OCI-LY3 (cell line): ENCODE measurements around the gene MTMR2.

Source experiments
- H2AFZ ChIP-seq: fragments of 200-600, 300-600 bp; shearing (Covaris generic); 2 replicates; pipeline ENCODE4 v1.6.0; 2014; ENCODE audit warnings: antibody characterized with exemption, low read depth, low read length
- H3K27ac ChIP-seq: fragments of 200-600, 300-600 bp; sonication (generic); 2 replicates; pipeline ENCODE4 v1.5.1; 2014; ENCODE audit warnings: mild to moderate bottlenecking, low read length, moderate library complexity, mixed read lengths
- H3K27me3 ChIP-seq: fragments of 200-600, 300-600 bp; sonication (generic); 2 replicates; pipeline ENCODE4 v1.6.1; 2014; ENCODE audit warnings: low read depth, low read length, mixed read lengths
- H3K36me3 ChIP-seq: fragments of 200-600, 300-600 bp; sonication (generic); replicated peaks from 2 replicates; pipeline ENCODE3; 2014; ENCODE audit warnings: low read depth, low read length, mixed read lengths
- H3K4me1 ChIP-seq: fragments of 300-600, 200-600 bp; sonication (generic); 2 replicates; pipeline ENCODE4 v1.6.1; 2014; ENCODE audit warnings: low read length, mixed read lengths
- H3K4me2 ChIP-seq: fragments of 200-600, 300-600 bp; sonication (generic); 2 replicates; pipeline ENCODE4 v1.6.1; 2014; ENCODE audit warnings: low read length, mixed read lengths
- H3K4me3 ChIP-seq: fragments of 300-600, 200-600 bp; sonication (generic); 2 replicates; pipeline ENCODE4 v1.5.1; 2014; ENCODE audit warnings: antibody characterized with exemption, mild to moderate bottlenecking, low read length, moderate library complexity
- H3K79me2 ChIP-seq: fragments of 300-600, 200-600 bp; shearing (Covaris generic); 2 replicates; pipeline ENCODE4 v1.6.1; 2014; ENCODE audit warnings: mild to moderate bottlenecking, low read length, mixed read lengths
- H3K9ac ChIP-seq: fragments of 300-600, 200-600 bp; shearing (Covaris generic); 2 replicates; pipeline ENCODE4 v1.6.0; 2014; ENCODE audit warnings: mild to moderate bottlenecking, low read length, moderate library complexity
- H3K9me3 ChIP-seq: fragments of 200-600, 300-600 bp; shearing (Covaris generic); 2 replicates; pipeline ENCODE4 v1.6.1; 2014; ENCODE audit warnings: low read length, mixed read lengths; ENCODE audit not compliant: insufficient read depth
- H4K20me1 ChIP-seq: fragments of 200-600, 300-600 bp; sonication (generic); 2 replicates; pipeline ENCODE4 v1.6.1; 2016; ENCODE audit warnings: low read length, mixed read lengths; ENCODE audit not compliant: insufficient read depth
- CTCF ChIP-seq: fragments of 200-600, 300-600 bp; sonication (generic); IDR thresholded peaks from 2 replicates; pipeline ENCODE4 v1.5.1; 2014; ENCODE audit warnings: antibody characterized with exemption, low read length, low read depth
- EZH2phosphoT487 ChIP-seq: fragments of 200-600 bp; shearing (Covaris generic); IDR thresholded peaks from 2 replicates; pipeline ENCODE4 v1.6.1; 2018; ENCODE audit warnings: antibody characterized with exemption, mixed run types, low read depth

MTMR2 gene

GRCh38 chr11:95924414-95924760 is 480 bp upstream of the MTMR2 start:
- H3K4me1 ChIP-seq = peaks cover 11% of the 10 kb centered on the region
- H2AFZ ChIP-seq = peak overlapping the region; percentile 91
- TF ChIP-seq EZH2phosphoT487 (no peak), CTCF (no peak)
- peak overlapping the region; percentile 31; the same call in 1 of the 2 replicates for H3K27ac ChIP-seq
- H3K79me2 ChIP-seq = peaks cover 31% of the 10 kb centered on the region
- no peaks in the 10 kb centered on the region for H3K36me3 ChIP-seq
- H4K20me1 ChIP-seq = no peaks in the 10 kb centered on the region
- peak overlapping the region; percentile 97 for H3K9ac ChIP-seq
- H3K4me3 ChIP-seq = peak overlapping the region; percentile 100
- H3K9me3 ChIP-seq = no peaks in the 10 kb centered on the region
- no peaks in the 10 kb centered on the region for H3K27me3 ChIP-seq
- peak overlapping the region; percentile 87 for H3K4me2 ChIP-seq

- H3K9ac ChIP-seq = peak overlapping the region; percentile 97
- peaks cover 37% of the 10 kb centered on the region for H3K79me2 ChIP-seq
- peak overlapping the region; percentile 100 for H3K4me3 ChIP-seq
- no peaks in the 10 kb centered on the region for H3K36me3 ChIP-seq
- H4K20me1 ChIP-seq = no peaks in the 10 kb centered on the region
- H3K4me1 ChIP-seq = peaks cover 11% of the 10 kb centered on the region
- H3K27ac ChIP-seq = 0 out of 2 replicates have a peak overlapping the region, but pooled peaks have one; percentile 31
- peak overlapping the region; percentile 91 for H2AFZ ChIP-seq
- TF ChIP-seq CTCF (no peak), EZH2phosphoT487 (no peak)
- no peaks in the 10 kb centered on the region for H3K27me3 ChIP-seq
- peak overlapping the region; percentile 81 for H3K4me2 ChIP-seq
- H3K9me3 ChIP-seq = no peaks in the 10 kb centered on the region
Observed at GRCh38 chr11:95923439-95923727, 524 bp downstream of the MTMR2 start.

- H3K9me3 ChIP-seq = no peaks in the 10 kb centered on the region
- no peak overlapping the region for H3K27ac ChIP-seq
- peak overlapping the region; percentile 100 for H3K4me3 ChIP-seq
- H3K9ac ChIP-seq = peak overlapping the region; percentile 97
- H3K79me2 ChIP-seq = peaks cover 43% of the 10 kb centered on the region
- peaks cover 11% of the 10 kb centered on the region for H3K4me1 ChIP-seq
- no peaks in the 10 kb centered on the region for H3K36me3 ChIP-seq
- TF ChIP-seq CTCF (no peak), EZH2phosphoT487 (no peak)
- H2AFZ ChIP-seq = peak overlapping the region; percentile 91; the same call in 1 of the 2 replicates
- H4K20me1 ChIP-seq = no peaks in the 10 kb centered on the region
- H3K27me3 ChIP-seq = no peaks in the 10 kb centered on the region
- H3K4me2 ChIP-seq = peak overlapping the region; percentile 81
Observed at GRCh38 chr11:95922536-95923438, 1.1 kb downstream of the MTMR2 start.

- TF ChIP-seq CTCF (no peak), EZH2phosphoT487 (no peak)
- peaks cover 50% of the 10 kb centered on the region for H3K79me2 ChIP-seq
- H3K9ac ChIP-seq = no peak overlapping the region
Observed at GRCh38 chr11:95922099-95922498, 1.8 kb downstream of the MTMR2 start.

More at GRCh38 chr11:95922099-95922498, 1.8 kb downstream of the MTMR2 start:
- Histone ChIP-seq H3K27ac (no peak overlapping the region), H3K4me1 (peaks cover 11% of the 10 kb centered on the region), H3K4me3 (no peak overlapping the region), H3K4me2 (no peak overlapping the region; the same call in 1 of the 2 replicates), H2AFZ (no peak overlapping the region), H3K9me3 (no peaks in the 10 kb centered on the region), H3K36me3 (no peaks in the 10 kb centered on the region), H4K20me1 (no peaks in the 10 kb centered on the region), H3K27me3 (no peaks in the 10 kb centered on the region)
